Measurements from ENCODE around the gene CNN2. TPM values are rescaled to one million over a fixed set of nuclear protein-coding genes. Genes with fewer than 3 reads are reported as not detected.
A peak's percentile ranks its signal among the peaks of the same experiment; 100 is the strongest.

Gene CNN2
- total RNA-seq, 1 donor from 2014 or later = 164 TPM

GRCh38 chr19:1053176-1054101 is 27.0 kb downstream of the CNN2 start:
- no peak for TF ChIP-seq CTCF (conservative IDR thresholded peaks at IDR 0.05; ENCODE audit: low read depth, low read length)
- no peak overlapping the region for H3K4me3 ChIP-seq (ENCODE audit: low read depth, low read length)
- DNase-seq (ENCODE audit: low read depth) = no peak

GRCh38 chr19:1054102-1055027 is 28.0 kb downstream of the CNN2 start:
- no peak for TF ChIP-seq CTCF (conservative IDR thresholded peaks at IDR 0.05; ENCODE audit: low read depth, low read length)
- no peak overlapping the region for H3K4me3 ChIP-seq (ENCODE audit: low read depth, low read length)
- no peak for DNase-seq (ENCODE audit: low read depth)

- no peak overlapping the region for H3K4me3 ChIP-seq (ENCODE audit: low read depth, low read length)
- no peak for TF ChIP-seq CTCF (conservative IDR thresholded peaks at IDR 0.05; ENCODE audit: low read depth, low read length)
- DNase-seq (ENCODE audit: low read depth) = no peak
These were observed 28.6 kb downstream of the CNN2 start for GRCh38 chr19:1055028-1055425.

GRCh38 chr19:1055886-1056620 is 29.6 kb downstream of the CNN2 start:
- no peak for TF ChIP-seq CTCF (conservative IDR thresholded peaks at IDR 0.05; ENCODE audit: low read depth, low read length)
- no peak overlapping the region for H3K4me3 ChIP-seq (ENCODE audit: low read depth, low read length)
- no peak for DNase-seq (ENCODE audit: low read depth)

GRCh38 chr19:1057176-1057855 is 30.9 kb downstream of the CNN2 start:
- peak; percentile 46 for TF ChIP-seq CTCF (conservative IDR thresholded peaks at IDR 0.05; ENCODE audit: low read depth, low read length)
- no peak overlapping the region for H3K4me3 ChIP-seq (ENCODE audit: low read depth, low read length)
- DNase-seq (ENCODE audit: low read depth) = no peak

GRCh38 chr19:1058112-1058511 is 31.7 kb downstream of the CNN2 start:
- no peak overlapping the region for H3K4me3 ChIP-seq (ENCODE audit: low read depth, low read length)
- no peak for TF ChIP-seq CTCF (conservative IDR thresholded peaks at IDR 0.05; ENCODE audit: low read depth, low read length)
- no peak for DNase-seq (ENCODE audit: low read depth)

Data from epithelial cell of proximal tubule (primary cell).